IMR-90 (cell line): Measurements from ENCODE around the gene CHRNB4. TPM values are rescaled to one million over a fixed set of nuclear protein-coding genes. Genes with fewer than 3 reads are reported as not detected.

Experiments used
- ATAC-seq: fragments of 200-7000 bp; cut with Tn5 transposase; 2 replicates; pipeline ENCODE4 v1.9.1; 2020; ENCODE audit warnings: low read depth, mild to moderate bottlenecking, moderate library complexity
- BruUV-seq: library from RNA; stranded (reverse); fragments of 400-500 nt; replicated peaks from 2 replicates; lab custom pipeline; 2021; lab: Mats Ljungman, UMichigan
- CTCF ChIA-PET: fragments of 300-600 bp; formaldehyde crosslinking; extraction: SDS; loops from one replicate; lab custom pipeline; 2021; ENCODE audit warnings: antibody characterized with exemption; lab: Yijun Ruan, JAX
- POLR2A ChIA-PET: fragments of 300-600 bp; sonication (Branson Sonifier 250); formaldehyde crosslinking; loops from one replicate; lab custom pipeline; 2022; ENCODE audit warnings: antibody characterized with exemption; ENCODE audit not compliant: unreplicated experiment; lab: Charles Lee
- DNase-seq: peaks from one replicate; pipeline ENCODE4 v3.0.0; 2013
- H2AFZ ChIP-seq: replicated peaks from 2 replicates; pipeline ENCODE3; 2013; ENCODE audit warnings: low read length, mild to moderate bottlenecking; ENCODE audit not compliant: poor library complexity
- H2AK5ac ChIP-seq: 2 replicates; pipeline ENCODE4 v1.6.1; 2013; ENCODE audit warnings: low read depth, low read length, inconsistent platforms
- H2AK9ac ChIP-seq: replicated peaks from 2 replicates; pipeline ENCODE3; 2013; ENCODE audit warnings: mild to moderate bottlenecking, low read depth, low read length, moderate library complexity; ENCODE audit not compliant: poor library complexity
- H2BK120ac ChIP-seq: 2 replicates; pipeline ENCODE4 v1.6.1; 2013; ENCODE audit warnings: low read depth, low read length, inconsistent platforms
- H2BK15ac ChIP-seq: 3 replicates; pipeline ENCODE4 v1.6.1; 2013; ENCODE audit warnings: low read depth, low read length, inconsistent platforms
- H2BK20ac ChIP-seq: 2 replicates; pipeline ENCODE4 v1.6.1; 2013; ENCODE audit warnings: low read depth, mild to moderate bottlenecking, inconsistent platforms, low read length, moderate library complexity
- H2BK5ac ChIP-seq: 2 replicates; pipeline ENCODE4 v1.6.1; 2013; ENCODE audit warnings: mild to moderate bottlenecking, low read depth, low read length, inconsistent platforms; ENCODE audit not compliant: poor library complexity, severe bottlenecking
- H3K14ac ChIP-seq: replicated peaks from 2 replicates; pipeline ENCODE4 v1.6.1; 2013; ENCODE audit warnings: low read depth, low read length, inconsistent platforms
- H3K18ac ChIP-seq: 2 replicates; pipeline ENCODE4 v1.6.1; 2013; ENCODE audit warnings: low read depth, low read length, control low read depth
- H3K23ac ChIP-seq: 2 replicates; pipeline ENCODE4 v1.6.1; 2013; ENCODE audit warnings: low read depth, low read length, inconsistent platforms
- H3K27ac ChIP-seq: 2 replicates; pipeline ENCODE4 v1.5.1; 2013; ENCODE audit warnings: mild to moderate bottlenecking, control low read depth, low read length; ENCODE audit not compliant: insufficient read depth
- H3K27me3 ChIP-seq: 2 replicates; pipeline ENCODE4 v1.6.1; 2013; ENCODE audit warnings: low read length; ENCODE audit not compliant: control insufficient read depth, insufficient read depth
- H3K36me3 ChIP-seq: 2 replicates; pipeline ENCODE4 v1.6.1; 2013; ENCODE audit warnings: low read length, mixed read lengths; ENCODE audit not compliant: control insufficient read depth, insufficient read depth
- H3K4ac ChIP-seq: 2 replicates; pipeline ENCODE4 v1.6.1; 2013; ENCODE audit warnings: low read depth, low read length, inconsistent platforms
- H3K4me1 ChIP-seq: 2 replicates; pipeline ENCODE4 v1.6.1; 2013; ENCODE audit warnings: low read length, mixed read lengths; ENCODE audit not compliant: control insufficient read depth, insufficient read depth
- H3K4me2 ChIP-seq: 2 replicates; pipeline ENCODE4 v1.6.1; 2013; ENCODE audit warnings: low read depth, mild to moderate bottlenecking, control low read depth, low read length, moderate library complexity
- H3K4me3 ChIP-seq: 2 replicates; pipeline ENCODE4 v1.5.1; 2013; ENCODE audit warnings: low read depth, mild to moderate bottlenecking, control low read depth, low read length, moderate library complexity; ENCODE audit not compliant: insufficient read depth
- H3K56ac ChIP-seq: 2 replicates; pipeline ENCODE4 v1.6.1; 2013; ENCODE audit warnings: low read length, inconsistent platforms; ENCODE audit not compliant: insufficient read depth; ENCODE audit errors: extremely low read depth
- H3K79me1 ChIP-seq, 2 experiments: 2 replicates each; pipeline ENCODE4 v1.6.1; 2013; ENCODE audit warnings: low read length in 2 of 2, inconsistent platforms in 1 of 2, low read depth in 1 of 2
- H3K9ac ChIP-seq: 2 replicates; pipeline ENCODE4 v1.6.1; 2013; ENCODE audit warnings: low read depth, low read length, control low read depth
- H3K9me1 ChIP-seq: 2 replicates; pipeline ENCODE4 v1.6.1; 2013; ENCODE audit warnings: low read length, inconsistent platforms; ENCODE audit not compliant: insufficient read depth
- H3K9me3 ChIP-seq: 2 replicates; pipeline ENCODE4 v1.6.1; 2013; ENCODE audit warnings: low read length; ENCODE audit not compliant: control insufficient read depth, insufficient read depth
- H4K20me1 ChIP-seq: 2 replicates; pipeline ENCODE4 v1.6.1; 2013; ENCODE audit warnings: low read length, inconsistent platforms; ENCODE audit not compliant: insufficient read depth
- H4K5ac ChIP-seq: 2 replicates; pipeline ENCODE4 v1.6.1; 2013; ENCODE audit warnings: mild to moderate bottlenecking, low read depth, low read length, control low read depth
- H4K8ac ChIP-seq, 2 experiments: 2 replicates each; pipeline ENCODE4 v1.6.1; 2013; ENCODE audit warnings: low read depth in 2 of 2, low read length in 2 of 2, control low read depth in 1 of 2, inconsistent platforms in 1 of 2
- H4K91ac ChIP-seq: 2 replicates; pipeline ENCODE4 v1.6.1; 2013; ENCODE audit warnings: low read depth, low read length, inconsistent platforms; ENCODE audit not compliant: insufficient read depth
- BHLHE40 ChIP-seq: fragments of 150-350 bp; IDR thresholded peaks from 2 replicates; pipeline ENCODE4 v1.6.1; 2016; ENCODE audit warnings: mild to moderate bottlenecking, low read depth, low read length
- CEBPB ChIP-seq: IDR thresholded peaks from 2 replicates; pipeline ENCODE4 v1.6.1; 2012; ENCODE audit warnings: low read depth, low read length, improper control_type of control experiment
- CHD1 ChIP-seq: IDR thresholded peaks from 2 replicates; pipeline ENCODE4 v1.6.1; 2012; ENCODE audit warnings: low read depth, low read length, improper control_type of control experiment
- CTCF ChIP-seq: conservative IDR thresholded peaks from 2 replicates; pipeline ENCODE4 v1.5.1; 2012; ENCODE audit warnings: mild to moderate bottlenecking, low read depth, low read length, improper control_type of control experiment
- ELK1 ChIP-seq: fragments of 150-350 bp; IDR thresholded peaks from 2 replicates; pipeline ENCODE4 v1.6.1; 2016; ENCODE audit warnings: low read depth, mild to moderate bottlenecking, low read length, moderate library complexity, borderline replicate concordance
- FOS ChIP-seq: fragments of 150-350 bp; IDR thresholded peaks from 2 replicates; pipeline ENCODE4 v1.6.1; 2016; ENCODE audit warnings: low read depth, low read length
- MAFK ChIP-seq: IDR thresholded peaks from 2 replicates; pipeline ENCODE4 v1.6.1; 2012; ENCODE audit warnings: low read depth, low read length, improper control_type of control experiment
- MAZ ChIP-seq: IDR thresholded peaks from 2 replicates; pipeline ENCODE4 v1.6.1; 2012; ENCODE audit warnings: low read depth, mild to moderate bottlenecking, low read length, improper control_type of control experiment, moderate library complexity, borderline replicate concordance
- MXI1 ChIP-seq: IDR thresholded peaks from 2 replicates; pipeline ENCODE4 v1.6.1; 2012; ENCODE audit warnings: low read depth, mild to moderate bottlenecking, low read length, moderate library complexity, borderline replicate concordance
- NFE2L2 ChIP-seq: fragments of 150-350 bp; IDR thresholded peaks from 2 replicates; pipeline ENCODE4 v1.6.1; 2016; ENCODE audit warnings: low read depth, mild to moderate bottlenecking, low read length
- POLR2A ChIP-seq: IDR thresholded peaks from 2 replicates; pipeline ENCODE4 v1.6.1; 2012; ENCODE audit warnings: mild to moderate bottlenecking, low read depth, low read length
- RAD21 ChIP-seq: IDR thresholded peaks from 2 replicates; pipeline ENCODE4 v1.6.1; 2012; ENCODE audit warnings: low read length, improper control_type of control experiment
- RCOR1 ChIP-seq: IDR thresholded peaks from 2 replicates; pipeline ENCODE4 v1.6.1; 2012; ENCODE audit warnings: mild to moderate bottlenecking, low read length, improper control_type of control experiment; ENCODE audit not compliant: insufficient replicate concordance
- RFX5 ChIP-seq: IDR thresholded peaks from 2 replicates; pipeline ENCODE4 v1.8.0; 2012; ENCODE audit warnings: low read depth, mild to moderate bottlenecking, low read length, moderate library complexity
- SMC3 ChIP-seq: fragments of 150-350 bp; IDR thresholded peaks from 2 replicates; pipeline ENCODE4 v1.6.1; 2016; ENCODE audit warnings: low read depth, mild to moderate bottlenecking, antibody characterized with exemption, low read length, moderate library complexity
- USF2 ChIP-seq: fragments of 150-350 bp; IDR thresholded peaks from 2 replicates; pipeline ENCODE4 v1.6.1; 2017; ENCODE audit warnings: mild to moderate bottlenecking, antibody characterized with exemption, low read length, low read depth
- dilution Hi-C: fragments of 300-500 bp; cut with HindIII; formaldehyde crosslinking; loops from one replicate; pipeline ENCODE4 v1.14.3; 2018; ENCODE audit warnings: low sequenced_read_pairs; ENCODE audit not compliant: unreplicated experiment
- in situ Hi-C: fragments of 300-500 bp; cut with MboI; formaldehyde crosslinking; loops from 3 replicates; pipeline ENCODE4 v1.14.3; 2019; ENCODE audit warnings: low sequenced_read_pairs, inconsistent platforms, mixed read lengths
- intact Hi-C: fragments of 100-400 bp; cut with micrococcal nuclease; formaldehyde crosslinking; loops from 2 replicates; pipeline ENCODE4 v1.10.0; 2022
- polyA plus RNA-seq, 3 experiments: library from polyadenylated mRNA; depleted of rRNA; stranded (reverse); fragments of >200 nt; gene quantifications; 2 replicates each; pipeline ENCODE4 v1.2.3, GENCODE V29; 2012; ENCODE audit warnings: low replicate concordance in 1 of 3
- total RNA-seq: library from RNA; depleted of rRNA; stranded (reverse); fragments of >200 nt; gene quantifications from 2 replicates; pipeline ENCODE4 v1.2.3, GENCODE V29; 2012

Gene CHRNB4
- total and polyA plus RNA-seq, 2 of the 4 experiments (the other 2 are of a cell fraction), result not detected

- CTCF ChIA-PET, result no interaction called here
These were observed 17.8 kb upstream of the CHRNB4 start for GRCh38 chr15:78658823-78659222.

More at GRCh38 chr15:78658823-78659222, 17.8 kb upstream of the CHRNB4 start:
- H2BK120ac ChIP-seq, result no peak overlapping the region
- H3K56ac ChIP-seq, result no peak overlapping the region
- POLR2A ChIA-PET, result no interaction called here
- ATAC-seq (no peak), DNase-seq (no peak)
- no peak overlapping the region for H2AK5ac ChIP-seq
- no peak overlapping the region for H4K8ac ChIP-seq
- no peak overlapping the region for H3K23ac ChIP-seq
- H3K4ac ChIP-seq, result no peak overlapping the region
- H3K27ac ChIP-seq, result no peak overlapping the region
- H2BK5ac ChIP-seq, result no peak overlapping the region
- no peak overlapping the region for H2AK9ac ChIP-seq
- H3K9me1 ChIP-seq, result no peaks in the 10 kb centered on the region
- TF ChIP-seq SMC3, result no peak
- TF ChIP-seq CEBPB, result no peak
- no peak for TF ChIP-seq USF2
- no peak for TF ChIP-seq FOS
- TF ChIP-seq MXI1, result no peak
- no peak for TF ChIP-seq RCOR1
- no peak for TF ChIP-seq MAFK
- no peak for TF ChIP-seq ELK1
- TF ChIP-seq RFX5, result no peak
- no peak for TF ChIP-seq BHLHE40
- TF ChIP-seq POLR2A, result no peak
- TF ChIP-seq CTCF, result no peak
- no peak for TF ChIP-seq NFE2L2
- no peak for TF ChIP-seq MAZ
- TF ChIP-seq RAD21, result no peak
- no peak for TF ChIP-seq CHD1
- H3K14ac ChIP-seq, result no peak overlapping the region
- no peaks in the 10 kb centered on the region for H3K79me1 ChIP-seq
- no peaks in the 10 kb centered on the region for H3K4me1 ChIP-seq
- no peak overlapping the region for H2BK20ac ChIP-seq
- no peak overlapping the region for H3K4me3 ChIP-seq
- BruUV-seq, result no TSS peak
- intact Hi-C loops, result no loop called here
- H4K5ac ChIP-seq, result no peak overlapping the region
- H3K9me3 ChIP-seq, result no peaks in the 10 kb centered on the region
- H3K27me3 ChIP-seq, result peaks cover 19% of the 10 kb centered on the region
- H3K18ac ChIP-seq, result no peak overlapping the region
- dilution Hi-C loops, result no loop called here
- H2BK15ac ChIP-seq, result no peak overlapping the region
- H3K9ac ChIP-seq, result no peak overlapping the region
- no peak overlapping the region for H2AFZ ChIP-seq
- H4K91ac ChIP-seq, result no peak overlapping the region
- in situ Hi-C loops, result no loop called here
- H4K20me1 ChIP-seq, result no peaks in the 10 kb centered on the region
- H3K4me2 ChIP-seq, result no peak overlapping the region
- H3K36me3 ChIP-seq, result no peaks in the 10 kb centered on the region
